Islet of Langerhans (tissue), 1 donor: ENCODE data around the gene C11orf65.

Experiments used
- FAIRE-seq: peaks from one replicate; lab custom pipeline; 2011; peaks lifted over from hg19 to GRCh38; lab: Jason Lieb, UNC

The C11orf65 gene

GRCh38 chr11:108467091-108467823 is at the start of gene C11orf65:
C11orf65 (minus strand) TSS chr11:108467529; CDS start chr11:108461559, 5,970 bp downstream.
- peak; percentile 97 for FAIRE-seq

- no peak for FAIRE-seq
These were observed 48.8 kb upstream of the C11orf65 start for GRCh38 chr11:108516125-108516524.

GRCh38 chr11:108512708-108513107 is 45.4 kb upstream of the C11orf65 start:
- FAIRE-seq: no peak

- no peak for FAIRE-seq
These were observed 44.6 kb upstream of the C11orf65 start for GRCh38 chr11:108511851-108512474.

- FAIRE-seq: no peak
These were observed 41.6 kb upstream of the C11orf65 start for GRCh38 chr11:108508653-108509593.

- FAIRE-seq: no peak
These were observed 34.1 kb upstream of the C11orf65 start for GRCh38 chr11:108501396-108501795.

- no peak for FAIRE-seq
These were observed 33.4 kb upstream of the C11orf65 start for GRCh38 chr11:108500721-108501120.

GRCh38 chr11:108500169-108500568 is 32.8 kb upstream of the C11orf65 start:
- no peak for FAIRE-seq

- FAIRE-seq: no peak
These were observed 31.6 kb upstream of the C11orf65 start for GRCh38 chr11:108498816-108499408.

- FAIRE-seq: no peak
These were observed 30.9 kb upstream of the C11orf65 start, which contains the start of gene POGLUT3 for GRCh38 chr11:108498046-108498815. POGLUT3 (minus strand) TSS chr11:108498384; CDS start chr11:108498366, 18 bp downstream.

- FAIRE-seq: peak; percentile 53
These were observed 30.2 kb upstream of the C11orf65 start for GRCh38 chr11:108497317-108498045.

GRCh38 chr11:108496643-108497256 is 29.4 kb upstream of the C11orf65 start:
- FAIRE-seq: no peak

GRCh38 chr11:108495326-108495725 is 28.0 kb upstream of the C11orf65 start:
- FAIRE-seq: no peak

GRCh38 chr11:108494182-108494581 is 26.9 kb upstream of the C11orf65 start:
- FAIRE-seq: no peak

GRCh38 chr11:108491936-108492335 is 24.6 kb upstream of the C11orf65 start:
- no peak for FAIRE-seq

- FAIRE-seq: no peak
These were observed 19.5 kb upstream of the C11orf65 start for GRCh38 chr11:108486828-108487227.

- no peak for FAIRE-seq
These were observed 19.0 kb upstream of the C11orf65 start for GRCh38 chr11:108486331-108486730.

- FAIRE-seq: no peak
These were observed 15.8 kb upstream of the C11orf65 start for GRCh38 chr11:108483163-108483562.

GRCh38 chr11:108474664-108475463 is 7.5 kb upstream of the C11orf65 start:
- no peak for FAIRE-seq
